Hepatocyte (in vitro differentiated cells): ENCODE measurements around the gene SLCO1A2.

ENCODE experiments used
- CTCF ChIP-seq: fragments of 200-600 bp; sonication (generic); IDR thresholded peaks from 2 replicates; pipeline ENCODE4 v1.5.1; 2016; ENCODE audit warnings: antibody characterized with exemption, mild to moderate bottlenecking; ENCODE audit not compliant: poor library complexity
- EZH2phosphoT487 ChIP-seq: fragments of 200-600 bp; sonication (generic); IDR thresholded peaks from one replicate; pipeline ENCODE4 v1.6.1; 2018; ENCODE audit warnings: antibody characterized with exemption, mild to moderate bottlenecking, low read depth, moderate library complexity; ENCODE audit not compliant: unreplicated experiment, severe bottlenecking

GRCh38 chr12:21294176-21294575 is 40.5 kb downstream of the SLCO1A2 start:
- TF ChIP-seq CTCF = no peak
- TF ChIP-seq EZH2phosphoT487 = no peak
